HG03378 (cell line): ENCODE results near the gene IL23A.
A peak's percentile ranks its signal among the peaks of the same experiment; 100 is the strongest.
"Not testable (repeated sequence)": the region's sequence is repeated elsewhere in the genome, so short reads cannot be mapped to it uniquely, and the experiment has no call there.

Experiments
- ATAC-seq: cut with Tn5 transposase; IDR thresholded peaks from one replicate; pipeline ENCODE4 v1.9.1; 2021; ENCODE audit warnings: mild to moderate bottlenecking, moderate library complexity; ENCODE audit not compliant: unreplicated experiment

IL23A gene

DNA sequence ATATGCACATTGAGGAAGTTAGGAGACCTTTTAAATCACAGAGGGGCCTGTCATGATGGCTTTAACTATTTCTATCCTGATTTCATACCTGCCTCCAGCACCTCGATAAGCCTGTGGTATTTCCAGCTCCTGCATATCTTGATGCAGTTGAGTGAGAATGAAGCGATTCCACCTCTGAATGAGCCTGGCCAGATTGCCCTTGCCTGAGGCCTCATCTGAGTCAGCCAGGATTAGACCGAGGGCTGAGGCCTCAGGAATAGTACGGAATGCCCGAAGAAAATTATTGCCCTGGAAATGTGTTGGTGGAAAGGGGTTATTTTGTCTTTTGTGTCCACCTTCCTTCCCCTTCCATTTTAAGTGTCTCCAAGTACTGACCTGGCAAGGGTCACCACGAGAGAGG is 14.5 kb upstream of the IL23A start:
- ATAC-seq: no peak

DNA sequence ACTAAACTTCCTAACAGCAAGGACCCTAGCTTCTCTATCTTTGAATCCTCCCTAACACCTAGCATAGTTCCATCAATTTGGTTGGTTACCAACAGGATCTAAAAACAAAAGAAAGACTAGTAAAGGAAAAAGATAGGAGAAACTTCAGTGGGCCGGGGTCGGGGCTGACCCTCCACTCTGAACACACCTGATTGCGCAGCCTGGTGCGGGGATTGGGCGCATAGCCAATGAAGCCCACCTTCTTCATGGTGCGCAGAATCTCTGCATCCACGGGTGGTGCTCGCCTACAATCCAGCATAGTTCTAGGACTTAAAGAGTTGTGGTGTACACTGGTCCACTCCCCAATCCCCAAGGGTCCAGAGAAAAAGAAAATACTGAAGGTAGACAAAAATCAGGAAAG is 12.6 kb upstream of the IL23A start:
- no peak for ATAC-seq

DNA sequence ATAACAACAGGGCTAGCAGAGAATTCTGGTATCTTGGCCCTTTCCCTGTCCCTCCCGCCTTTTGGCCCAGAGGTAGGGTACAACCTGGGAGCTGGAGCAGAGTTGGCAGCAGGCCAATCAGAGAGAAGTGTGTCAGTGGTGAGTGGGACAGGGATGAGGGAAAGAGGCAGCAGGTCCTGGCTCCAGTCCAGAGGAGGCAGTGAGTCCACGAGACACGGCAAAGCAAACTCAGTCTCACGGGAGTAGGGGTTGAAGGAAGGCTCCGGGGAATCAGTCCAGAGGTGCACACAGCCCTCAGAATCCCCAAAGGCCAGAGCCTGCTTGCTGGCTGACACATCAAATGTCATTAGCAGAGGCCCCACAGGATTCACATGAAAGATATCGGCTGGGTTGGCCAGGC is 12.2 kb upstream of the IL23A start:
- ATAC-seq: no peak

DNA sequence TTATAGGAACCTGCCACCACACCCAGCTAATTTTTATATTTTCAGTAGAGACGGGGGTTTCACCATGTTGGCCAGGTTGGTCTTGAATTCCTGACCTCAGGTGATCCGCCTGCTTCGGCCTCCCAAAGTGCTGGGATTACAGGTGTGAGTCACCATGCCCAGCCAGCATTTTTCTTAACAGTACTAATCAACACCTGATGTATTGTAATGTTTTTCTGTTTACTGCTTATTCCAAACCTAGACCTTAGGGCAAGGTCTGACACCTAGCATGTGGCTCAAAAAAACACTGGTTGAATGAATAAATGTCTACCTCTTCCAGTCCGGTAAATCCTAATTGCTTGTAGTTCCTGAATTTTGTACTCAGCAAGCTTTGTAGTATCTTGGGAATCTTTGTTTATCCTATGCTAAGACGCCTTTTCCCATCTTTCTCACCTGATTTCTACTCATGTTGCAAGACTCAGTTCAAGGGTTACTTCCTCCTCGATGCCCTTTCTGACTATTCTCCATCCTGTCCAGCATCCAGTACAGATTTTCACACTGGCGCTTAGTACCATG is 7.7 kb upstream of the IL23A start:
- no peak for ATAC-seq

DNA sequence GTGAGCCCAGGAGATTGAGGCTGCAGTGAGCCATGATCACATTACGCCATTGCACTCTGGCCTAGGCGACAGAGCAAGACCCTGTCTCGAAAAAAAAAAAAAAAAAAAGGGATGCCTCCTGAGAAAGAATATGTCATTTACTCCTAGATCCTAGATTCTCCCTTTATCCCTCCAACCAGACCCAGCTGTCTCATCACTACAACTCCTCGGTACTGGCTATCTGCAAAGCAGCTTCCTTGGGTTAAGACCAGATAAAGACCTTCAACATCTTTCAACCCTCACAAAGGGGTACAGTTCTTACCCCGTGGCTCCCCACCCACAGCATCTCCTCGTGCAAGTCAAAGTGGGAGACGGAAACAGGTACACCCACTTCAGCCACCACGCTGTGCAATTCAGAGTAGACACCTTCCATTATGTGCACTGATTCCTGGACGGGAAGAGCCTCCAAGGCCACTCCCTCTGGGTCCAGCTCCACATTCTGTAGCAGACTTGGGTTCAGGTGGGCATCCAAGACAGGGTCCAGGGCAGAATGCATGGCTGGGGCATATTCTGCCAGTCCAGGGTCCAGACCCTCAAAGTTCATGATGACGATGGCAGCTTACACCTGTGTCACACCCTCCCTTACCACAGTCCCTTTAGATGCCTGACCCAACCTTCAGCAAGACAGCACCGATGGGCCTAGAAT is 6.0 kb upstream of the IL23A start:
- ATAC-seq: no peak

DNA sequence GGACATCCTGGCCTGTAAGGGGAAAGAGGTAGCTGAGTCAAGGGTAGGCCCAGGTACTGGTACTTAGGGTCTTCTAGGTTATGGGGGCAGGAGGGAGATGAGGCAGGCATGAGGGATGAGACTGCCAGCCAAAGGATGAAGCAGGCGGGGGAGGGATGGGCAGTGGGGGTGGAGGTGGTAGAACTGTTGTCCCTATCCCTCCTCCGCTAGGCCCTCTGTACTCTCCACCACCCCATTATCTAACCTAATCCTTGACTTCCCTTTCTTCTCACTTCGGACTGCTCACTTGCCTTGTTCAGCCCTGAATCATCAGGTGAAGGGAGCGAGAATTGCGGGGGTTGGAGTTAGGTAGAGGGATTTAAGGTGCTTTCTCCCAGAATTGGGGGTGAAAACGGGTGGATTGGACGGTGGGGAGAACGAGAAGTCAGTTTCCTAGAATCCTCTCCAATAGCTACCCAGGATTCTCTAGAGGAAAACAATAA is 5.4 kb upstream of the IL23A start:
- ATAC-seq: no peak

DNA sequence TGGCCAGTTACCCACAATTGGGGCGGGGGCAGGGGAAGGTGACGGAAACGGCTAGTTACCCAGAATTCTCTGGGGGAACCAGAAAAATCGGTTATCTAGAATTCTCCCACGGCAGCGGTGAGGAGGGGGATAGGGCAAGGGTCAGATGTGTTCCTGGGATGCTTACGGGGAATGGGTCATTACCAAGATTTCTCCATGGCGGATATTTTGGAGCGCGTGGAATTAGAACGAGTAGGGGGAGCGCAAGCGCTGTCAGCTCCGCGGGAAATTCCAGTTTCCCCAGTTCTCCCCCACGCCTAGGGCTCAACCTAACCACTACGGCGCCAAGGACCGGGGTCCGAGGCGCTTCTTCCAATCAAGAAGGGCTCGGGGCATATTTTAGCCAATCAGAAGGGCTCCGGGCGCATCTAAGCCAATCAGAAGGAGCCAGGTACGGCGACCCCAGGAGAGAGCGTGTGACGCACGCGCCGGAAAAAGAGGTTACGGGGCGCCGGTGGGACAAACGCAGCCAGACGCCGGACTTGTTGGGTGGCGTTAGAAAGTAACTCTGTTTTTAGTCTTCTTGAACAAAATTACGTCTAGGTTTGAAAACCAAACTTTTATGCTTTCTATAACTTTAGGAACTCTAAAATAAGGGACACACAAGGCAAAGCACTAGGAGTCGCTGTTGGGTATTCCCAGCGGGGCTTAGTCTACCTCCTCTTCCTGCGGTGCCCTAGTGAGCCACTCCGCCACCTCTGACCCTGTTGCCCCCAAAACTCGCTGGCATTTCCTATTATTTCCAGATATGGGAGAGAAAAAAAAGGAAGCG is 4.8 kb upstream of the IL23A start, which contains the start of gene PAN2:
TSS of gene PAN2 (minus strand) at position 322 of the 811 bp plus-strand sequence. CDS start 906 bp downstream, outside the sequence.
- ATAC-seq: peak; percentile 86

DNA sequence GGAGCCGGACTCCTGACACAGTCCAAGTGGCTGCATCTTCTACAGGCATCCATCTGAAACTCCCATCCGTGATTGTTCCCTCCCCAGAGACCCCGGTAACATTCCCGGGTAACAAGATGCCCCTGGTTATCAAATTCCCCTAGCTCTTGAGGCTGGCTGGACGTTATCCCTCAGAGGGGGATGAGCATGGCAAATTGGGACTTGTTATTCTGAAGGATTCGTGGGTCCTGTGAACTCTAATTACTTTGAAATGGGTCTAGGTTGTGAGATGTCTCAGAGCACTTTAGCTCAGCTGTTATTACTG is 4.2 kb upstream of the IL23A start:
- ATAC-seq: no peak

DNA sequence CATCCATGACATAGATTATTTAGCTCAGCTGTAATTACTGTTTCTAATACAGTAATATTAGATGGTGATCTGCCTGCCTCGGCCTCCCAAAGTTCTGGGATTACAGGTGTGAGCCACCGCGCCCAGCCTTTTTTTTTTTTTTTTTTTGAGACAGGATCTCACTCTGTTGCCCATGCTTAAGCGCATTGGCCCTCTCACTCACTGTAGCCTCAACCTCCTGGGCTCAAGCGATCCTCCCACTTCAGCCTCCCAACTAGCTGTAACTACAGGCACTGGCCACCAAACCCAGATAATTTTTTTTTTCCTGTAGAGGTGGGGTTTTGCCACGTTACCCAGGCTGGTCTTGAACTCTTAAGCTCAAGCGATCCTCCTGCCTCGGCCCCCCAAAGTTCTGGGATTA is 3.2 kb upstream of the IL23A start:
- ATAC-seq: not testable (repeated sequence)

DNA sequence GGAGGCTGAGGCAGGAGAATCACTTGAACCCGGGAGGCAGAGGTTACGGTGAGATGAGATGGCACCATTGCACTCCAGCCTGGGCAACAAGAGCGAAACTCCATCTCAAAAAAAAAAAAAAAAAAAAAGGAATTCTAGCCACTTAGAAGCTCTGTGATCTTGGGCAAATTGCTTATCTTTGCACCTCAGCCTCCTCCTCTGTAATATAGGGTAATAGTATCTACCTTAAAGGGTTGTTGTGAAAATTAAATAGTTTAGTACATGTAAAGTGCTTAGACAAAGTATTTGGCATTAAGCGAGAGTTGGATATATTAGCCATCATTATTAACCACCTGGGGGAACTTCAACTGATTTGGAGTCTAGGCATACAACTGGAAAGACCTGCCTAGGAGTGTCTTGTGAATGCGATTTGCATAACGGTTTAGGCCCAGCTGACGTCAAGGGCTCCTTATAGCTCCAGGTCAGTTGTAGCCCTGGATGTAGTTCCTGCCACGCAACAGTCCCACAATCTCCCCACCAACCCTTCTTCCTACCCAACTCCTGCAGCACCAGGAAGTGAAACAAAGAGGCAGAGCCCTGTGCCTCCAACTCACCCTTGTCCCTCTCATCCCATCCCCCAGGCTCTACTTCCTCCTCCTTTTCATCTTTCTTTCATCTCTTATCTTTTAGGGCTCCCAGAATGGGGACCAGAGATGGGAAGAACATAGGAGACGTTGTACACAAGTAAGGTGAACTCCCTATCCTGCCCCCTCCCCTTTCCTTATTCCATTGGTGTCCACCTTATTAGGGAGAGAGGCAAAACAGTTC is 2.1 kb upstream of the IL23A start:
- ATAC-seq: no peak

DNA sequence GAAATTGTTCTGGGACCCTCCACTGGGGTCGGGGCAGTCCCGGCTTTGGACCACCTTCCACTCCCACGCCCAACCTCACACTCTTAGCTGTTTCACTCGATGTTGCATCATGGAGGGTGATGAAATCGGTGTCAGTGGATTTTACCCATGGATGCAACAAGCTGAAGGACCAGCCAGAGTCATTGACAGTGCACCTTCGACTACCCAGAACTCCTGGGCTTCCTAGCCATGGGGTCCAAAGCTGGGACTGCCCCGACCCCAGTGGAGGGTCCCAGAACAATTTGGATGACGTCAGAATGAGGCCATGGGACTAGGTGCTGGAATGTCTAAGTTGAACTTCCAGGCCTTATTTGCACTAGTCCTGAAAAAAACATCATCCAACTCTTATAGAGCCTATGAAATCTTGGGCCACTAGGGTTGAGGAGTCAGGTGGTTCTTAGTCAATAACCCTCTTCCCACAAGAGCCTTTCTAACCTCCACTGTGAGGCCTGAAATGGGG is 882 bp upstream of the IL23A start:
- no peak for ATAC-seq

DNA sequence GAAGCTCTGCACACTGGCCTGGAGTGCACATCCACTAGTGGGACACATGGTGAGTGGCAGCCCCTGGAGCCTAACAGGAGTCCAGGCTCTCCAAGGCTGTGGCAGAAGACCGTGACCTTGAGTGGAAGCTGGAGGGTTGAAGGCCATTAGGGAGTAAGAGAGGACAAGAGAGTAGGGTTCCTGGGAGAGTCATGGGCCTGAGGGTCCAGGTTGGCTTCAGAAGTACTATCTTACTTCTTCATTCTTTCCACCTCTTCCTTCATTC is 406 bp downstream of the IL23A start:
- no peak for ATAC-seq

DNA sequence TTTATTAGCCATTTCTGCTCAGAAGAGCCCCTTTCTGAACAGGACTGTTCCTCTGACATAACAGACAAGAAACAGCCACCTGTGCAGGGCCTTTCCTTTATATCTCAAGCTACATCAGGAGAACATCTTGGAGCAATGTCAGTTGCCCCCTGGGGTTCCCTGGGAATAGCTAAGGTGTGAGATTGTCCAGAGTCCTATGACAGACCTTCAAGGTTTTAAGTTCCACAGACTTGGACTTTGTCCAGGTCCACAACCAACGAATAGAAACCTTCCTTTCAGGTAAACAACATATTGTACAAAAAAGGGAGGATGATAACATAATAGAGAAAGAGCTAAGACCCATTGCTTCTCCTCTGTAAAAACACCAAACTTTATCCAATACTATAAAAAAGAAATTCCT is 2.9 kb downstream of the IL23A start:
- no peak for ATAC-seq

DNA sequence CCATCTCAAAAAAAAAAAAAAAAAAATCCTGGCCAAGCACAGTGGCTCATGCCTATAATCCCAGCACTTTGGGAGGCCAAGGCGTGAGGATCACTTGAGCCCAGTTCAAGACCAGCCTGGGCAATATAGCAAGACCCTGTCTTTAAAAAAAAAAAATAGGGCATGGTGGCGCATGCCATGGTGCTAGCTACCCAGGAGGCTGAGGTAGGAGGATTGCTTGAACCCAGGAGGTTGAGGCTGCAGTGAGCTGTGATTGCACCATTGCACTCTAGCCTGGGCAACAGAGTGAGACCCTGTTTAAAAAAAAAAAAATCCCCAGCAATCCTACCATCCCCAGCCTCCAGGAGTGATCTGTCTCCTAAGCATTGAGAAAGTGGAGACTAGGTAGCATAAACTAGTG is 3.6 kb downstream of the IL23A start:
- ATAC-seq: not testable (repeated sequence)

DNA sequence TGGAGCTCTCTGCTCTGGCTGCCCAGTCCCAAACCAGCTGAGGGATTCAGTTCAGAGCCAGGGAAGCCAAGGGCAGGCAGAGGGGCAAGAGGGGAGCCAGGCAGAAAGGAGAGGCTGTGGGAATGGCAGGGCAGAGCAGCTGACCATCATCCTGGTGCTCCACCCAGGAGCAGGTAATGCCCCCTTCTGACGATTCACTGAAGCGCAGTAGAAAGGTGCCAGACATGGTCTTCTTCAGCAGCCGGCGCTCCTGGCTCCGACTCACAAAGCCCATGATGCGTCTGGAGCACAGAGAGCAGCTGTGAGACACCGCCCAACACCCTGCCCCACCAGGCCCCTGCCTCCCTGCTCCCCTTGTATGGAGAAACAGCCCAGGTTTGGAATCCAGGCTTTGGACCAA is 8.0 kb downstream of the IL23A start:
- ATAC-seq: no peak

DNA sequence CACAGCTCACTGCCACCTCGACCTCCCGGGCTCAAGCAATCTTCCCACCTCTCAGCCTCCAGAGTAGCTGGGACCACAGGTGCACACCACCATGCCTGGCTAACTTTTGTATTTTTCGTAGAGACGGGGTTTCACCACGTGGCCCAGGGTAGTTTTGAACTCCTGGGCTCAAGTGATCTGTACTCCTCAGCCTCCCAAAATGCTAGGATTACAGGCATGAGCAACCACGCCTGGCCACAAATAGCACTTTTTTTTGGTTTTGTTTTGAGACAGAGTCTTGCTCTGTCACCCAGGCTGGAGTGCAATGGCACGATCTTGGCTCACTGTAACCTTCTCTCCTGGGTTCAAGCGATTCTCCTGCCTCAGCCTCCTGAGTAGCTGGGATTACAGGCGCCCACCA is 8.6 kb downstream of the IL23A start:
- not testable (repeated sequence) for ATAC-seq

DNA sequence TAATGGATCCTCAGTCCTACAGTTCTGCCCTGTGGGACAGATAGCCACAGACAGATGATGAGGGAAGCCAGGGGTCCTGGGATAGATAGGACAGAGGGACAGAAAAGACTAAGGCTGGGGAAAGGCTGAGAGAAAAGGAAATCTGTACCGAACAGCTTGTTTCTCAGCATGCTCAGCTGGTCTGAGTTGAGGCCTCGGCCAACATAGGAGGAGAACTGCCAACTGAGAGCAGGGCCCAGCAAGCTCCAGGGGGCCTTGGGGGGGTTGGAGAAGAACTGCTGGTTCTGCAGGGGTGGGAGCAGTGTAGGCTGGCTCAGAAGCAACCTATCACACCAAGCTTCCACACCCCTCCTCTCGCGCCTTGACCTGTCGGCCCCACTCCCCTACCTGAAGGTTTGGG is 10.1 kb downstream of the IL23A start:
- ATAC-seq: no peak

DNA sequence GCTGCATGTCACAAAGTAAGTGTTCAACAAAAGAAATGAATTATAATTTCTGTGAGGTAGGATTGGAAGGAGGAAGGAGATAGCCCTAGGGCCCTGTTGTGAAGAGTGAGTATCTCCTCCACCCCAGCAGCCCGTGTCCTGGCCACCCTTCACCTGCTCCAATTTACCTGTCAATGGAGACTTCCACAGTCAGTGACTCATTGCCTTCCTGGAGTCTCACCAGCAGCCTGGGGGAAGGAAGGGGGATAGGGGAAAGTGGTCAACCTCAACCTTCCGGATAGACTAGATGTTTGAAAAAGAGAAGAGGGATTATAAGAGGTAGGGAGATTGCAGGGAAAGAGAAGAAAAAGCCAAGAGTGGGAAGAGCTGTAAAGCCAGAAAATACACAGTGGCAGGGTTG is 12.0 kb downstream of the IL23A start:
- ATAC-seq: no peak

DNA sequence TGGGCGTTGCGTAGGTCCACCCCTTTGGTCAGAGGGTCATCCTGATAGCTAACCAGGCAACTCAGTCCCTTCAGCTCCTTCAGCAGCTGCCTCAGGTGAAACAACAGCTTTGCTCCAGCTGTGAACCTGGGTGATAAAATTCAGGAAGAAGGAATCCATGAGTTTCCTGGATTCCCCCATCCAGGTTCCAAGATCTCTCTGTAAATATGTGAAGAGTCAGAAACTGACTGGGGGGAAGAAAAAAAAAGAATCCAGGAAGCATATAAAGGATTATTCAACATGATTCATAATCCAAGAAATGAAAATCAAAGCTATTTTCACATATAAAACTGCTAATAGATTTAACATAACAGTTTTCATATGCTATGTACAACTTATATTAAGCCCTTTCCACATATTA is 12.6 kb downstream of the IL23A start:
- ATAC-seq: no peak

DNA sequence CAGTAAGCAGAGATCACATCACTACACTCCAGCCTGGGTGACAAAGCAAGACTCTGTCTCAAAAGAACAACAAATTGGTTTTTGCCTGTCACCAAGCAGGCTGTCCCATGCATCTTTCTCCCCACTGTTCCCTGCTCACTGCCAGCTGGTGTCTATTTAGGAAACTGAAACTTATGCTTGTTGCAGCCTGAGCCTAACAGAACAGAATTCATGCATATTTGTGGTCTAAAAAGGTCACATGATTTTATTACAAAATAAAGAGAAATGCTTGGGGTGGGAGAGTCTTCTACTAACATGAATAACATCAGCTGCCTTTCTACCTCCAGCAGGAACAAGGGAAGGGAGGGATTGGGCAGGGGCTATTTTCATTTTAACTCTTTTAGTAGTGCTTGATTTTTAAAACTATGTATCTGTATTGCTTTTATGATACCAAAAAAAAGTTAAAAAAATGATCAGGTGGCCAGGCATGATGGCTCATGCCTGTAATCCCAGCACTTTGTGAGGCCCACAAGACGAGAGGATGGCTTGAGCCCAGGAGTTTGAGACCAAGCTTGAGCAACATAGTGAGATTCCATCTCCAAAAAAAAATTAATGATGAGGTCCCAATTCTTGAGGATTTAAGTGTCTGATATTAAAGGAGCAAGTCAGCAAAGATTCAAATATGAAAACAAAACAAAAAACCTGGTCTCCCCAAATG is 20.3 kb downstream of the IL23A start:
- ATAC-seq: no peak
